ENCODE data around the gene NPIPA2.
"Not testable (repeated sequence)": the region's sequence is repeated elsewhere in the genome, so short reads cannot be mapped to it uniquely, and the experiment has no call there.

Gene NPIPA2
- 0 reads per million in 4 experiments for total RNA-seq

GRCh38 chr16:14742273-14743128, at the start of gene NPIPA2:
Gene NPIPA2 (plus strand): TSS chr16:14742533. CDS start chr16:14748066, 5,533 bp downstream.
- DNase-seq: not testable (repeated sequence)

GRCh38 chr16:14694129-14694528, 48.2 kb upstream of the NPIPA2 start, which contains the start of gene PLA2G10:
Gene PLA2G10 (minus strand): TSS chr16:14694308. CDS start chr16:14694229, 79 bp downstream.
- DNase-seq: not testable (repeated sequence)

GRCh38 chr16:14701859-14702258, 40.5 kb upstream of the NPIPA2 start:
- not testable (repeated sequence) for DNase-seq

- not testable (repeated sequence) for DNase-seq
Observed at GRCh38 chr16:14702672-14703071, 39.7 kb upstream of the NPIPA2 start.

- DNase-seq: not testable (repeated sequence)
Observed at GRCh38 chr16:14703156-14704011, 38.9 kb upstream of the NPIPA2 start, which contains the start of gene NPIPA3. Gene NPIPA3 (plus strand): TSS chr16:14703411. CDS start chr16:14708944, 5,533 bp downstream.

GRCh38 chr16:14733233-14733632, 9.1 kb upstream of the NPIPA2 start:
- not testable (repeated sequence) for DNase-seq

- not testable (repeated sequence) for DNase-seq
Observed at GRCh38 chr16:14740832-14741385, 1.4 kb upstream of the NPIPA2 start.

GRCh38 chr16:14741794-14742193, 539 bp upstream of the NPIPA2 start:
- DNase-seq: not testable (repeated sequence)

GRCh38 chr16:14773654-14774053, 31.3 kb downstream of the NPIPA2 start:
- DNase-seq: not testable (repeated sequence)

GRCh38 chr16:14775624-14776023, 33.3 kb downstream of the NPIPA2 start:
- DNase-seq: not testable (repeated sequence)

GRCh38 chr16:14776763-14777162, 34.4 kb downstream of the NPIPA2 start:
- DNase-seq: not testable (repeated sequence)

- not testable (repeated sequence) for DNase-seq
Observed at GRCh38 chr16:14779368-14779877, 37.1 kb downstream of the NPIPA2 start.

GRCh38 chr16:14786180-14786579, 43.8 kb downstream of the NPIPA2 start:
- not testable (repeated sequence) for DNase-seq

- DNase-seq: not testable (repeated sequence)
Observed at GRCh38 chr16:14789577-14789976, 47.2 kb downstream of the NPIPA2 start.

- DNase-seq: not testable (repeated sequence)
Observed at GRCh38 chr16:14790320-14790956, 48.1 kb downstream of the NPIPA2 start.

GRCh38 chr16:14792914-14793313, 50.6 kb downstream of the NPIPA2 start:
- not testable (repeated sequence) for DNase-seq

GRCh38 chr16:14797558-14797957, 55.2 kb downstream of the NPIPA2 start:
- DNase-seq: not testable (repeated sequence)

GRCh38 chr16:14803577-14803976, 61.2 kb downstream of the NPIPA2 start:
- not testable (repeated sequence) for DNase-seq

GRCh38 chr16:14807184-14807678, 64.9 kb downstream of the NPIPA2 start:
- DNase-seq: not testable (repeated sequence)

- not testable (repeated sequence) for DNase-seq
Observed at GRCh38 chr16:14813890-14814289, 71.6 kb downstream of the NPIPA2 start.

Data from effector CD8-positive, alpha-beta T cell (primary cell).